SK-N-SH treated with all-trans-retinoic acid at 6 μM for 48 hours (cell line): Measurements from ENCODE around the gene EIF2A.

Source experiments
- ATAC-seq: fragments of 200-7000 bp; cut with Tn5 transposase; 3 replicates; pipeline ENCODE4 v1.9.1; 2020; ENCODE audit warnings: mild to moderate bottlenecking, moderate library complexity
- BACH2 ChIP-seq: fragments of 250-450 bp; sonication (Bioruptor Pico); IDR thresholded peaks from 2 replicates; pipeline ENCODE4 v1.9.0; 2021; ENCODE audit warnings: mild to moderate bottlenecking, borderline replicate concordance
- CREB5 ChIP-seq: fragments of 250-450 bp; sonication (Bioruptor Pico); IDR thresholded peaks from 2 replicates; pipeline ENCODE4 v1.5.1; 2020; ENCODE audit warnings: low read depth, mild to moderate bottlenecking, moderate library complexity
- CSRNP3 ChIP-seq: fragments of 250-450 bp; sonication (Bioruptor Pico); IDR thresholded peaks from 2 replicates; pipeline ENCODE4 v1.5.1; 2021; ENCODE audit warnings: mild to moderate bottlenecking, moderate library complexity
- ESRRG ChIP-seq: fragments of 250-450 bp; sonication (Bioruptor Pico); IDR thresholded peaks from 2 replicates; pipeline ENCODE4 v1.6.1; 2021; ENCODE audit warnings: mild to moderate bottlenecking
- GLIS3 ChIP-seq: fragments of 250-450 bp; sonication (Bioruptor Pico); IDR thresholded peaks from 2 replicates; pipeline ENCODE4 v1.5.0; 2020; ENCODE audit warnings: mild to moderate bottlenecking, moderate library complexity
- ISL1 ChIP-seq: fragments of 250-450 bp; sonication (Bioruptor Pico); IDR thresholded peaks from 2 replicates; pipeline ENCODE4 v2.1.2; 2022; ENCODE audit warnings: mild to moderate bottlenecking, moderate library complexity
- PATZ1 ChIP-seq: fragments of 250-450 bp; sonication (Bioruptor Pico); IDR thresholded peaks from 2 replicates; pipeline ENCODE4 v1.8.0; 2020; ENCODE audit warnings: mild to moderate bottlenecking, moderate library complexity, borderline replicate concordance
- POU6F1 ChIP-seq: fragments of 250-450 bp; sonication (Bioruptor Pico); IDR thresholded peaks from 2 replicates; pipeline ENCODE4 v1.8.0; 2021; ENCODE audit warnings: low read depth, mild to moderate bottlenecking, moderate library complexity, borderline replicate concordance
- PPARA ChIP-seq: fragments of 250-450 bp; sonication (Bioruptor Pico); IDR thresholded peaks from 2 replicates; pipeline ENCODE4 v1.5.0; 2020; ENCODE audit warnings: mild to moderate bottlenecking, borderline replicate concordance
- RARB ChIP-seq: fragments of 250-450 bp; sonication (Bioruptor Pico); IDR thresholded peaks from 2 replicates; pipeline ENCODE4 v1.8.0; 2021; ENCODE audit warnings: mild to moderate bottlenecking, moderate library complexity
- SNAI2 ChIP-seq: fragments of 250-450 bp; sonication (Bioruptor Pico); IDR thresholded peaks from 2 replicates; pipeline ENCODE4 v1.5.0; 2020; ENCODE audit warnings: mild to moderate bottlenecking, moderate library complexity
- TSHZ2 ChIP-seq: fragments of 250-450 bp; sonication (Bioruptor Pico); IDR thresholded peaks from 2 replicates; pipeline ENCODE4 v1.5.0; 2020; ENCODE audit warnings: mild to moderate bottlenecking, moderate library complexity
- ZC3H10 ChIP-seq: fragments of 250-450 bp; sonication (Bioruptor Pico); IDR thresholded peaks from 2 replicates; pipeline ENCODE4 v1.5.1; 2021; ENCODE audit warnings: mild to moderate bottlenecking, moderate library complexity
- ZFP3 ChIP-seq: fragments of 250-450 bp; sonication (Bioruptor Pico); IDR thresholded peaks from 2 replicates; pipeline ENCODE4 v1.5.0; 2020; ENCODE audit warnings: mild to moderate bottlenecking, moderate library complexity
- ZFP30 ChIP-seq: fragments of 450-650 bp; formaldehyde crosslinking; IDR thresholded peaks from 2 replicates; pipeline ENCODE4 v1.5.0; 2022; ENCODE audit warnings: mild to moderate bottlenecking, moderate library complexity
- ZNF565 ChIP-seq: fragments of 450-650 bp; formaldehyde crosslinking; conservative IDR thresholded peaks from 2 replicates; pipeline ENCODE4 v1.5.0; 2020; ENCODE audit warnings: low read depth, mild to moderate bottlenecking, moderate library complexity
- ZNF70 ChIP-seq: fragments of 450-650 bp; formaldehyde crosslinking; IDR thresholded peaks from 2 replicates; pipeline ENCODE4 v1.5.0; 2020; ENCODE audit warnings: mild to moderate bottlenecking, moderate library complexity

EIF2A gene

GRCh38 chr3:150609988-150610387, 63.4 kb downstream of the EIF2A start:
- TF ChIP-seq BACH2 (CRISPR knock-in tag) (no peak), TSHZ2 (CRISPR knock-in tag) (no peak), ZFP30 (CRISPR knock-in tag) (no peak), CSRNP3 (CRISPR knock-in tag) (no peak), ZNF70 (CRISPR knock-in tag) (no peak), SNAI2 (CRISPR knock-in tag) (no peak)
- ATAC-seq = no peak

GRCh38 chr3:150610785-150611184, 64.2 kb downstream of the EIF2A start:
- ATAC-seq = no peak
- TF ChIP-seq ISL1 (CRISPR knock-in tag) = no peak

GRCh38 chr3:150611666-150612065, 65.1 kb downstream of the EIF2A start:
- no peak for ATAC-seq
- no peak for TF ChIP-seq PPARA (CRISPR knock-in tag)
- no peak for TF ChIP-seq RARB
- no peak for TF ChIP-seq GLIS3
- no peak for TF ChIP-seq ESRRG
- TF ChIP-seq ZFP3 (CRISPR knock-in tag) = no peak
- TF ChIP-seq CSRNP3 (CRISPR knock-in tag) = no peak
- TF ChIP-seq POU6F1 = no peak
- TF ChIP-seq TSHZ2 (CRISPR knock-in tag) = no peak
- TF ChIP-seq SNAI2 (CRISPR knock-in tag) = no peak
- no peak for TF ChIP-seq CREB5
- no peak for TF ChIP-seq ZNF565 (CRISPR knock-in tag)
- TF ChIP-seq BACH2 (CRISPR knock-in tag) = no peak
- no peak for TF ChIP-seq PATZ1 (CRISPR knock-in tag)
- TF ChIP-seq ZFP30 (CRISPR knock-in tag) = no peak
- no peak for TF ChIP-seq ZNF70 (CRISPR knock-in tag)
- TF ChIP-seq ZC3H10 (CRISPR knock-in tag) = no peak
